ENCODE measurements around the gene ANTXR2. TPM values are rescaled to one million over a fixed set of nuclear protein-coding genes. Genes with fewer than 3 reads are reported as not detected.

Gene ANTXR2
- polyA plus RNA-seq, 1 experiment = 105 TPM

GRCh38 chr4:80054375-80054774 lies 18.7 kb downstream of the ANTXR2 start:
- no peak for DNase-seq (ENCODE audit: low read depth, low spot score)
- TF ChIP-seq CTCF (IDR thresholded peaks at IDR 0.05; ENCODE audit: low read depth, low read length) = no peak
- CTCF ChIA-PET = no interaction called here

GRCh38 chr4:80053140-80053910 lies 19.7 kb downstream of the ANTXR2 start:
- ChIA-PET CTCF (no interaction called here), POLR2A (no interaction called here)
- no peak for DNase-seq (ENCODE audit: low read depth, low spot score)
- no peak for TF ChIP-seq CTCF (IDR thresholded peaks at IDR 0.05; ENCODE audit: low read depth, low read length)
- Histone ChIP-seq H3K4me3 (ENCODE audit: low read depth, low read length) (no peak overlapping the region), H3K27me3 (ENCODE audit: control insufficient read depth, insufficient read depth, low read length) (no peaks in the 10 kb centered on the region), H3K27ac (ENCODE audit: low read depth, low read length) (no peak overlapping the region), H3K9me3 (ENCODE audit: control insufficient read depth, insufficient read depth, low read length) (no peaks in the 10 kb centered on the region)

More at GRCh38 chr4:80054375-80054774, 18.7 kb downstream of the ANTXR2 start:
- Histone ChIP-seq H3K9me3 (ENCODE audit: control insufficient read depth, insufficient read depth, low read length) (no peaks in the 10 kb centered on the region), H3K27me3 (ENCODE audit: control insufficient read depth, insufficient read depth, low read length) (no peaks in the 10 kb centered on the region), H3K27ac (ENCODE audit: low read depth, low read length) (no peak overlapping the region), H3K4me3 (ENCODE audit: low read depth, low read length) (no peak overlapping the region)
- POLR2A ChIA-PET = no interaction called here

GRCh38 chr4:80049813-80050534 lies 23.1 kb downstream of the ANTXR2 start:
- ChIA-PET CTCF (interaction anchor here (1.0 kb wide), 1 partner anchor 171 kb away, joined by 3 read pairs; no protein-coding TSS in a partner anchor), POLR2A (interaction anchor here (0.5 kb wide), 1 partner anchor 23 kb away, joined by 7 read pairs; the partner anchor contains the start of gene ANTXR2)
- TF ChIP-seq CTCF (IDR thresholded peaks at IDR 0.05; ENCODE audit: low read depth, low read length) = no peak
- no peak for DNase-seq (ENCODE audit: low read depth, low spot score)
- no peak overlapping the region for H3K27ac ChIP-seq (ENCODE audit: low read depth, low read length)
- H3K27me3 ChIP-seq (ENCODE audit: control insufficient read depth, insufficient read depth, low read length) = no peaks in the 10 kb centered on the region
- no peak overlapping the region for H3K4me3 ChIP-seq (ENCODE audit: low read depth, low read length)
- H3K9me3 ChIP-seq (ENCODE audit: control insufficient read depth, insufficient read depth, low read length) = no peaks in the 10 kb centered on the region

- TF ChIP-seq CTCF (IDR thresholded peaks at IDR 0.05; ENCODE audit: low read depth, low read length) = no peak
- H3K9me3 ChIP-seq (ENCODE audit: control insufficient read depth, insufficient read depth, low read length) = no peaks in the 10 kb centered on the region
- CTCF ChIA-PET = interaction anchor here (1.0 kb wide), 1 partner anchor 171 kb away, joined by 3 read pairs; no protein-coding TSS in a partner anchor
- H3K27me3 ChIP-seq (ENCODE audit: control insufficient read depth, insufficient read depth, low read length) = no peaks in the 10 kb centered on the region
- H3K27ac ChIP-seq (ENCODE audit: low read depth, low read length) = no peak overlapping the region
- no peak overlapping the region for H3K4me3 ChIP-seq (ENCODE audit: low read depth, low read length)
- no peak for DNase-seq (ENCODE audit: low read depth, low spot score)
- POLR2A ChIA-PET = interaction anchor here (0.5 kb wide), 1 partner anchor 24 kb away, joined by 7 read pairs; the partner anchor contains the start of gene ANTXR2
Measured at GRCh38 chr4:80049402-80049801, 23.6 kb downstream of the ANTXR2 start.
